Ovary (tissue), 3 donors: ENCODE measurements around the gene DEGS2.

ENCODE experiments used
- EP300 ChIP-seq: sonication (generic); formaldehyde crosslinking; IDR thresholded peaks from one replicate; pipeline ENCODE4 v1.6.1; 2017; ENCODE audit warnings: antibody characterized with exemption
- POLR2A ChIP-seq: fragments of 450-650 bp; IDR thresholded peaks from one replicate; pipeline ENCODE4 v1.6.1; 2017; ENCODE audit warnings: antibody characterized with exemption, mild to moderate bottlenecking, moderate library complexity
- TF ChIP-seq, protein P1 (sequence below), 3 donors: fragments of 450-650 bp in 2 of 3; fragments of 200-600 bp in 1 of 3; IDR thresholded peaks; one replicate each; pipeline versions ENCODE4 v1.5.1 to v1.8.0; 2016 to 2022; ENCODE audit warnings: antibody characterized with exemption in 3 of 3, mild to moderate bottlenecking in 1 of 3
- donor health status: DM: no; HTN: no; CAD: no.

DNA sequence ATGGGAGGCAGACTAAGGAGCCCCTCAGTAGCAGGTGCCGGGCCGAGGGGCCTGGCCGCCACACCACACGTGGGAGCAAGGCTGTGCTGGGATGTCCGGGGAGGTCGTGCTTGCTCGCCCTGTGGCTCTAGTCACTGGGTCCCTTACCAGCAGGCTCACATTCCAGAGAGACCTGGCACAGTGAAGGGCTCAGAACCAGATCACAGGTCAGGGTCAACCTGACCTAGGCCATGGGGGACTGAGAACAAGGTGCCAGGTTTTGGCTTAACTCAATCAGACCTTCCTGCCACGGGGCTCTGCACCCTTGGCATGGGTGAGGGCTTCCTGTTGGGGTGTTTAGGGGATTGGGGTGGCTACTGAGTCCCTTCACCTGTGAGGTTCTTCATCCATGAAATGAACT, 22.3 kb downstream of the DEGS2 start:
- TF ChIP-seq, protein P1, sequence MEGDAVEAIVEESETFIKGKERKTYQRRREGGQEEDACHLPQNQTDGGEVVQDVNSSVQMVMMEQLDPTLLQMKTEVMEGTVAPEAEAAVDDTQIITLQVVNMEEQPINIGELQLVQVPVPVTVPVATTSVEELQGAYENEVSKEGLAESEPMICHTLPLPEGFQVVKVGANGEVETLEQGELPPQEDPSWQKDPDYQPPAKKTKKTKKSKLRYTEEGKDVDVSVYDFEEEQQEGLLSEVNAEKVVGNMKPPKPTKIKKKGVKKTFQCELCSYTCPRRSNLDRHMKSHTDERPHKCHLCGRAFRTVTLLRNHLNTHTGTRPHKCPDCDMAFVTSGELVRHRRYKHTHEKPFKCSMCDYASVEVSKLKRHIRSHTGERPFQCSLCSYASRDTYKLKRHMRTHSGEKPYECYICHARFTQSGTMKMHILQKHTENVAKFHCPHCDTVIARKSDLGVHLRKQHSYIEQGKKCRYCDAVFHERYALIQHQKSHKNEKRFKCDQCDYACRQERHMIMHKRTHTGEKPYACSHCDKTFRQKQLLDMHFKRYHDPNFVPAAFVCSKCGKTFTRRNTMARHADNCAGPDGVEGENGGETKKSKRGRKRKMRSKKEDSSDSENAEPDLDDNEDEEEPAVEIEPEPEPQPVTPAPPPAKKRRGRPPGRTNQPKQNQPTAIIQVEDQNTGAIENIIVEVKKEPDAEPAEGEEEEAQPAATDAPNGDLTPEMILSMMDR (IDR thresholded peaks at IDR 0.05): no peak
- TF ChIP-seq POLR2A: no peak
- TF ChIP-seq EP300: no peak
